Kidney capillary endothelial cell (primary cell): ENCODE results near the gene MRPS2.
"Not testable (repeated sequence)": the region's sequence is repeated elsewhere in the genome, so short reads cannot be mapped to it uniquely, and the experiment has no call there.

Experiments
- DNase-seq: peaks from one replicate; pipeline ENCODE4 v3.0.0-alpha.2; 2018; ENCODE audit warnings: low spot score

Gene MRPS2

DNA sequence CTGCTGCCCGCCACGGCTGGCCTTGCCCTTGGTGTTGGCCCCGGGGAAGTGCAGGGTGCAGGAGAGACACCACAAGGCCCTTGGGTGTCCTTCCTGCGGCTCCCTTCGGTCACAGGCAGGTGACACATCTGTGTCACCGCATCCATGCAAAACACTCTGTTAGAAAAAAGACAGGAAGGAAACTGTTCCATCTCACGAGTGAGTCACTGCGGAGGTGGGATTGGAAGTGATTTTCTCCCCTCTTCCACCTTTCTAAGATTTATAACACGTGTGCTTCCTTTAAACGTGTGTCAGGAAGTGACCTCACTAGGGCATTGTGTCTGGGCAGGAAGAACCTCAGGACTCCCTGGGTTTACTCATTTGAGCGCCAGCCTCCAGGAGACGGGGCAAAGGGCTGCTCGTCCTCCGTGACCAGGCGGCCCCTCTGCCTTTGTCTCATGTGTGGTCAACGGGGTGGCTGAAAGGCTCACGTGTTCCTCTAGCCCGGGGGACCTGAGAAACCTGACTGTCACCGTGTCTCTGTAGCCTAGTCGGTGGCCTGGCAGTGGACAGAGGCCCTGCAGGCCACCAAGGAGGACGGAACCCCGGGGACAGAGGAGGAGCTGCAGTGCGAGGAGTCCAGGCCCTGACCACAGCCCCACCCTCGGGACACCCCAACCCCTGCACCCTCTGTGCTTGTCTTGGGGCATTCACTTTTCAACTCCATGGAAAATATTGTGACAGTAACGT is 15.8 kb downstream of the MRPS2 start:
- DNase-seq, result peak; percentile 94

DNA sequence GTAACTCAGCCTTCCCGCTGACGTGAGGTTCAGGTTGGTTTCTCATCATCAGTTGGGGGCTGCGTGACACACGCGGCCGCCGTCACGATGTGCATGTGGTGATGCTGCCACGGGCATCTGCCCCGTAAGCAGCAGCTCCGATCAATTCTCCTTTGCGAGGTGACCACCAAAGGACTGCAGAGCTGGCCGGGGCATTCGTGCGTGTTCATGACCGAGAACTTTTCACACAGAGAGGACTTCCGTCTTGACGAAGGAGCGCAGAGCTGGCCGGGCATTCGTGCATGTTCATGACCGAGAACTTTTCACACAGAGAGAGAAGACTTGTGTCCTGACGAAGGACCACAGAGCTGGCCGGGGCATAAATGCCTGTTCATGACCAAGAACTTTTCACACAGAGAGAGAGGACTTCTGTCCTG is 16.9 kb downstream of the MRPS2 start:
- DNase-seq, result no peak

DNA sequence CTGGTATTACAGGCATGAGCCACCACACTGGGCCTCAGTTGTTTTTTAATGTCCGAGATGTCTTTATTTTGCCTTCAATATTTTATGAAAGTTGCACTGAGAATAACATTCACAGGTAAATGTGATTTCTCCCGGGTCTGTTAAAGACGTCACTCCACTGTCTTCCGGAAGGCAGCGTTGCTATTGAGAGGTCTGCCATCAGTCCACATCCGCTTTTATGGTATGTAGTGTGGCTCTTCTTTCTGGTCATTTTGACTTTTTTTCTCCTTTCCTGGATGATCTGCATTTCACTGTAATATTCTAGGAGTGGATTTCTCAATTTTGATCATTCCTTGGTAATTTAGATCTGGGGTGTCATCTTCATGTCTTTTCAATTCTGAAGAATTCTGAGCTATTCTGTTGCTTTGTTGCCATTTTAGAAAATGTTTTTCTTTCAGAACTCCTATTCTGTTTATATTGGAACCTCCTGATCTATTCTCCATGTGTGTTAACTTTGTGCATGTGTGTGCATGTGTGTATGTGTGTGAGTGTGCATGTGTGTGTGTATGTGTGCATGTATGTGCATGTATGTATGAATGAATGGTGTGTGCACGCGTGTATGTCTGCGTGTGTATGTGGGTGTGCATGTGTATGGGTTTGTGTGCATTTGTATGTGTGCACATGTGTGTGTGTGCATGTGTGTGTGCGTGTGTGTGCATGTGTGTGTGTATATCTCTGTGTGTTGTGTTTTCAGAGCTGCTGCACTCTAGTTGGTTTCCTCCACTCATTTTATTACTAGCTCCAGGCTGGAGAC is 18.9 kb downstream of the MRPS2 start:
- no peak for DNase-seq

DNA sequence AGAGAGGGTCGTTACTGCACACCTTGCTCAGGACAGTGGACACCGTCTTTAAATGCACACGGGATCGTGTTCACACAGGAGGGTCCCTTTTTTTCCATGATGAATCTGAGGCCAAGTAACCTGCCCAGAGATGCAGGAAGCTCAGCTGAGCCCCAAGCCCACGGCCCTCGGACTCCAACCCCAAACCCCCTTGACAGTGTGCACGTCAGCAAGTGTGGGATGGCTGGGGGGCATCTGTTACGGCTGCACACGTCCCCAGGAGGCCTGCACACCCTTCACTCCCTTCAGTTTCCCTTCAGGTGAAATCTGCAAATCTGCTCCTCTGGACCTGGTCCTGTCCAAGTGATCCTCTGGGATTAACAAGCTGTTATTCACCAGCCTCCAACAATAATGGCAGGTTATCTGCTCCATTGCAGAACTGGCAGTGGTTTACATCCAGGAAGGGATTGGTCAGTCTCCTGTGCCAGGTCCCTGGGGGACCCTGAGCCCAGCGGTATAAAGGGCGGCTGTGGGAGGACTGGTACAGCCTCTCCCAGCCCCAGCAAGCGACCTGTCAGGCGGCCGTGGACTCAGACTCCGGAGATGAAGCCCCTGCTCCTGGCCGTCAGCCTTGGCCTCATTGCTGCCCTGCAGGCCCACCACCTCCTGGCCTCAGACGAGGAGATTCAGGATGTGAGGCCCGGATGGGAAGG is 20.6 kb downstream of the MRPS2 start, which contains the start of gene LCN1:
LCN1 (plus strand) TSS at position 525 of the 692 bp plus-strand sequence; CDS start at position 583, 58 bp downstream.
- DNase-seq, result no peak

DNA sequence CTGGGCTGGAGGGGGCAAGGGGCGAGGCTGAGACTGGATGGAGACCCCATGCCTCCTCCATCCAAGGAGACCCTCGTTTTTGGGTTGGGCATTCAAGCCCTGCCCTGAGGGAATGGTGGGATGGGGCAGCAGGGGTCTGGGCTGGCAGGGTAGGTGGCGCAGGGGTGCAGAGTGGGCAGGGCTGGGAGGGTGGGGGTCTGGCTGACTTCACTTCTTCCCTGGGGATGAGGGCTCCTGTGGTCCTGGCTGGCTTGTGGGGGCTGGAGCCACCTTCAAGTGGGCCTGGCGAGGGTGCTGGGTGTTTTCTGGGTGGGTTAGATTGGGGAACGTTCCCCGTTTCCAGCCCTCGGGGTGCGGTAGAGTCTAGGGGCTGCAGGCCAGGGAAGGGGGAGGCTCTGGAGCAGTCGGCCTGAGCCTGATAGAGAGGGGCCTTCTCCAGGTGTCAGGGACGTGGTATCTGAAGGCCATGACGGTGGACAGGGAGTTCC is 21.2 kb downstream of the MRPS2 start:
- no peak for DNase-seq

DNA sequence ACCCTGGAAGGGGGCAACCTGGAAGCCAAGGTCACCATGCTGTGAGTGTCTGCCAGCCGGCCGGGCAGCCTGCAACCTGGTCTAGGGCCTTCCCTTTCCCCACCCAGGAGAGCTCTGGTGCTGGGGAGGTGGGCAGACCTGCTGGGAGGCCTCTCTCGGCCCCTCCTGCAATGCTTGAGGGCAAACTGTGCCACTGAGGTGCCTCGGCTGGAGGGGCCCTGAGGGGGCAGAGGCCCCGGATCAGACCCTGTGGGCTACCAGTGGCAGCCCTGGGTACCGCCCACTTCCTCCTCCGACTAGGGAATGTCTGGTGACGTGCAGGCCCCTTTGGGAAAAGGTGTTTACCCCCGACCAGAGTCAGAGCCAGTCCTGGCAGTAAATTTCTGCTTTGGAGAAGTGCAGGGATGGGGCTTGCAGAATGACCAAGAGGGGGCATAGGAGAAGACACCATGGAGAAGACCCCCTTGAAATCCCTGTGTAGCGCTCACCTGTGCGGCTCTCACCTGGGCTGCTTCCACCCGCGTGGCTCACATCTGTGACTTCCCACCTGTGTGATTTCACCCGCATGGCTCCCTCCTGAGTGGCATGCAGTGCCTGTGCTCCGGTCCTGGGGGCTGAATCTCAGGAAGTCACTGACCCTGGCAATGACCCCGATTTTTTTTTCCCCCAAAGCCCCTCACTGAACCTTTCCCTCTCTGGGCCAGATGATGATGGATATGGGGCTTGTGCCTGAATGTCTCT is 21.8 kb downstream of the MRPS2 start:
- DNase-seq, result no peak

DNA sequence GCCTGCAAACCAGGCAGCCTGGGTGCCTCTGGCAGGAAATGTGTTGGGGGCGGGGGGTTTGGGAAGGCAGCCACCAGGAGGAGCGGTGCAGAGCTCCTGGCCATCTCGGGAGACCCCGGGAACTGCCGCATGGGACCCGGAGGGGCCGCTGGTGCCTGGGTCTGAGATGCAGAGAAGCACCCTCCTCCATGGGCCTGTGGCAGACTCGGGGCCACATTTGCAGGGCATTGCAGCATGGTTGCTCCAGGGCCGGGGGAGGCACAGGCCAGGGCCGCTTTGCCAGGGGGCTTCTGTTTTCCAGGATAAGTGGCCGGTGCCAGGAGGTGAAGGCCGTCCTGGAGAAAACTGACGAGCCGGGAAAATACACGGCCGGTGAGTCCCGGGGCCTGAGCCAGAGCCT is 22.4 kb downstream of the MRPS2 start:
- DNase-seq, result no peak

DNA sequence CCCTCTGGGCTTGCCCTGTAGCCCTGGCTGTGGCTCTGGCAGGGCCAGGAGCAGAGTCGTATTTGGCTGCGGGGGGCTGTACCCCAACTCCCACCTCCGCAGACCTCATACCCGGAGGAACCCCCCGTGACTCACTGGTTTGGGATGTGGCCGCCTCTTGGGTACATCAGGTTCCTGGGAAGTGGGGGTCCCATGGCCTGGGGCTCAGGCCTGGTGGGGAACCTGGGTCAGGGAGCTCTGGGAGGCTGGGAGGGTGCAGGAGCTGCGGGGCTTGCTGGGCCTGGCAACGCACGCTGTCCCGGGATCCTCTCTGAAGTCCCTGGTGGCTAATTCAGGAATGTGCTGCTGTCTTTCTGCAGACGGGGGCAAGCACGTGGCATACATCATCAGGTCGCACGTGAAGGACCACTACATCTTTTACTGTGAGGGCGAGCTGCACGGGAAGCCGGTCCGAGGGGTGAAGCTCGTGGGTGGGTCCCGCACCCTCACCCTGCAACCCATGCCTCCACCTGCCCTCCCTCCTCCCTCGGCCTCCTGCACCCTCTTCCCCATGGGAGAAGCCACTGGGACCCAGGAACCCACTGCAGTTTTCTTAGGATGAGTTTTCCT is 23.1 kb downstream of the MRPS2 start:
- no peak for DNase-seq

DNA sequence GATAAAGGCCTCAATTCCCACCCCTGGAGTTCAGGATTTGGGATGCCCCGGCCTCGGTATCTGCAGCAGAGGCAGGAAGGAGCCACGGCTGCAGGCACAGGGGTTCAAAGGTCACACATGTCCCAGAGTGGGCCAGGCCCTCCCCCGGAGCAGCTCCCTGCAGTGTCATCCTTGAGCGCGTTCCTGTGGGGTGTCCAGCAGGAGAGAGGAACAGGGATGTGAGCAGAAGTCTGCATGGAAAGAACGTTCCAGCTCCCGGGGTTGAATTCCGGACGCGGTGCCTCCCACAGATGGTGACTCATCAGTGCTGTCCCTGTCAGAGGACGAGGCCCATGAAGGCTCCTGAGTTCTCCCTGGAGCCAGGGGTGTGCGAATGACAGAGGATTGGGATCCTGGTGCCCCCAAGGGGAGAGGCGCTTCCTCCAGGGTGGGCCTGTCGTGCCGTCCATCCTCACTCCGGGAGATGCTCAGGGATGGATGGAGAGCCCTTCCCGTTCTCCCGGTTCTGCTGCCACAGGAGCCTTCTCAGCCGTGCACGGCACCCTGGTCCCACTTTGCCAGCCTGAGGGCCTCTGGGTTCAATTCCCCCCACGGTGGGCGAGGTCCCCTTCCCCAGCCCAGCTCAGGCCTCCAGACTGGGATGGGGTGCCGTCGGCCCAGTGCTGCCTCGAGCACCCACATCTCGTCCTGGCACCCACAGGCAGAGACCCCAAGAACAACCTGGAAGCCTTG is 23.8 kb downstream of the MRPS2 start:
- DNase-seq, result no peak

DNA sequence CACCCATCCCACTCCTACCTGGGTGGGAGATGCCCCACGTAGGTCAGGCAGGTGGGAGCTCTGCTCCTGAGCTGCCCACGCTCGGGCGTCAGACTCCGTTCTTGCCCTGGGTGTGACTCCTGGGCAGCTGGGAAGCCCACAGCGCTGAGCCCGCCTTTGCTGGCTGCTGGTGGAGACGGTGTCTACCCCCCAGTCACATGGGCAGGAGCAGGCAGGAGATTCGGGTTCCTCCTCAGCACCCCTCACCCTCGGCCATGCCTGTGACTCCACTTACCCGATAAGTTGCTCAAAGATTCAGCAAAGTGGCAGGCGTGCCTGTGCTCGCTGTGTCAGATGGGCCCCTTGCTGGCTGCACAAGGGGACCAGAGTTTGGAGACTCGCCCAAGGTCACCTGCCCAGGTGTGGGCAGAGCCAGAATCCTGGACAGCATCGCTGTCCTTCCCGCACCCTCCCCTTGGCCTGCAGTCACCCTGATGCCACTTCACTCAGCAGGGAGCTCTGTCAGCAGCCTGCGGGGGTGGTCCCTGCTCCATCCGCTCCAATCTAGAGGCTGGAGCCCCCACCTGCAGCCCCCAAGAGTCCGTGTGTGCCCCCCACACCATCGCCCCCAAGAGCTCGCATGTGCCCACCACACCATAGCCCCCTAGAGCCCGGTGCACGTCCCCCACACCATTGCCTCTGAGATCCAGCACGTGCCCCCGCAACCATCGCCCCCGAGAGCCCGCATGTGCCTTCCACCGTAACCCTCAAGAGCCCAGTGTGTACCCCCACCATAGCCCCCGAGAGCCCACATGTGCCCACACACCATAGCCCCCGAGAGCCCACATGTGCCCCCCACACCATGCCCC is 25.0 kb downstream of the MRPS2 start:
- no peak for DNase-seq

DNA sequence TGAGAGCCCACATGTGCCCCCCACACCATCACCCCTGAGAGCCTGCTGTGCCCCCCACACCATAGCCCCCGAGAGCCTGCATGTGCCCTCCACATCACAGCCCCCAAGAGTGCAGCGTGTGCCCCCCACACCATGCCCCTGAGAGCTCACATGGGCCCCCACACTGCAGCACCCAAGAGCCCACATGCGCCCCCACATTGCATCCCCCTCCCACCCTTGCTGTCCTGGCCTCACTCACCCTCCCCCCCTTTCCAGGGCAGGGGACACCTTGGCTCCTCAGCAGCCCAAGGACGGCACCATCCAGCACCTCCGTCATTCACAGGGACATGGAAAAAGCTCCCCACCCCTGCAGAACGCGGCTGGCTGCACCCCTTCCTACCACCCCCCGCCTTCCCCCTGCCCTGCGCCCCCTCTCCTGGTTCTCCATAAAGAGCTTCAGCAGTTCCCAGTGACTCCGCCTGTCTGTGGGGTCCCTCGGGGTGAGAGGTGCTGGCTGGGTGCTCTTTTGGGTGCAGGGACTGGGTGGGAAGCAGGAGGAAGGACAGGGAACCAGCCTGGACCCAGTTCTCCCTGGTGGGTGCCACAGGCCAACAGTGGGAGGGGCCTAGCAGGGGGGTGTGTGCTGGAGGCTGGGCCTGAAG is 25.7 kb downstream of the MRPS2 start:
- no peak for DNase-seq

DNA sequence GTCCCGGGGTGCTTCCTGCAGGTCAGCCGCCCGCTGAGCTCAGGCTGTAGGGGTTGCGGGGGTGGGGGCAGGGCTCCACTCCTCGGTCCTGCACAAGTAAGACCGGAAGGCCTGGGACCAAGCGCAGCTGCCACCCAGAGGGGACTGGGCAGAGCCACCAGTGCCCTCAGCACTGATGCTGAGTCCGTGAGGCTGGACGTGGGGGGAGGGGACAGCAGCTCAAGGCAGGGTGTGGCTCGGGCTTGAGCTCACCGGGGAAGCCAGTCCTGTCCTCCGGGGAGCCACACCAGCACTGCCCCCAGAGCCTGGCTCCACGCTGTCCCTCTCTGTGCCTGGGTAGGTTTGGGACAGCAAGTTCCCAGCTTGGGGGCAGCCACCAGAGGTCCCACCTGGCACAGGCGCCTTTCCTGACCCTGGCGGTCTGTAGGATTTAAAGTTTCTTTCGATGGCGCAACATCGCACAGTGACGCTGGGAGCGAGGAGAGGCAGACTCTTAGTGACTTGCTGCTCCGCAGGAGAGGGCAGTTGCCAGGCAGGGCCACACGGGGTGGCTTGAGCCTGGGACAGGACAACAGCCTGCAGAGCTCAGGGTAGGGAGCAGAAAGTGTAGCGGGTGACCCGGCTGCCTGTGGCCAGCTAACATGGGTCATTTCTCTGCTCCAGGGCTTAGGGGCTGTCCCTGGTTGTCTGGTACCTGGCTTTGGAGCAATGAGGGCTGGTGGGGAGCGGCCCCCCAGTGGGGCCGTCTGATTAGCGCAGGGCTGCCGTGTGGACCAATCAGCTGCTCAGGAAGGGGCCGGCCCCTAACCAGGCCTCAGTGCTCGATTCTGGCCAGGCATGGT is 26.5 kb downstream of the MRPS2 start:
- DNase-seq, result no peak

DNA sequence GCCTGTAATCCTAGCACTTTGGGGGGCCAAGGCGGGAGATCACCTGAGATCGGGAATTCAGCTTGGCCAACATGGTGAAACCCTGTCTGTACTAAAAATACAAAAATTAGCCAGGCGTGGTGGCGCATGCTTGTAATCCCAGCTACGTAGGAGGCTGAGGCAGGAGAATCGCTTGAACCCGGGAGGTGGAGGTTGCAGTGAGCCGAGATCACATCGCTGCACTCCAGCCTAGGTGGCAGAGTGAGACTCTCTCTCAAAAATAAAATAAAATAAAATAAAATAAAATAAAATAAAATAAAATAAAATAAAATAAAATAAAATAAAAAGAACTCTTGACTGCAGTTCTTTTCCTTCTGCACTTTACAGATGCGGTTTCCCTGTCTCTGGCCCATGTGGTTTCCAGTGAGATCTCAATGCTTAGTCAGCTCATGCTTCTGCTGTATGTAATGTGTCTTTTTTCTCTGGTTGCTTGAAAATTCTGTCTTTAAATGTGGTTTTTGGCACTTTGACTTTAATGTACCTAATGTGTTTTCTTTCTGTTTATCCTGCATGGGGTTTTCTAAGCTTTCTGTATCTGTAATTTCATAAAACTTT is 28.5 kb downstream of the MRPS2 start:
- not testable (repeated sequence) for DNase-seq

DNA sequence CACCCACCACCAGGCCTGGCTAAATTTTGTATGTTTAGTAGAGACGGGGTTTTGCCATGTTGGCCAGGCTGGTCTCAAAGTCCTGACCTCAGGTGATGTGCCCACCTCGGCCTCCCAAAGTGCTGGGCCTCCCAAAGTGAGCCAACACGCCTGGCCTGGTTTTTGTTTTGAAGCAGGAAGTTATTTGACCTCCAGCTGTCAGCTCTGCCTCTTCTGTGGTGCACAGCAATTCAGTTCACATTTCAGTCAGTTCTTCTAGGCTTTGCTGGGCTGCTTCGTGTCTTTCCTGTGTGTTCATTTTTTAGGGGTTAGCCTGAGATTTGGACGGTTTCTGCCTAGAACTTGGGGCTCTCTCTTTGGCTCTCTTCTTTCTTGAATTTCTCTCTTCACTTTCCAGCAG is 29.7 kb downstream of the MRPS2 start:
- no peak for DNase-seq

DNA sequence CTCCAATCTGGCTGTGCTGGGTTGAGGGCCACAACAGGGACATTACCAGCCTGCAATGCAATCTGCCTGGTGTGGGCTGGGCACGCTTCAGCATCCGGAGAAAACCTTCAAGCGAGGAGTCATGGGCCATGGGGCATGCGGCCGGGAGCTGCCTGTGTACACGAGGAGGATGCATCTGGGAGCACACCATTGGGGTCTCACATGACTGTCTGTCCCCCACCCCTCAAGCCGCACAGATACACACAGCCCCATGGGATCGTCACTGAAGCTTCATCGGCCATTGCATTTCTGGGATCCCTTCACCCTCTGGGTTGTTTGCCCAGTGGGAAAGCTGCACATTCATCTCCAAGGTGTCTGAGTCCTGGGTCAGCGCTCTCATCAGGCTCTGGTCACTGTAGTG is 30.6 kb downstream of the MRPS2 start:
- no peak for DNase-seq

DNA sequence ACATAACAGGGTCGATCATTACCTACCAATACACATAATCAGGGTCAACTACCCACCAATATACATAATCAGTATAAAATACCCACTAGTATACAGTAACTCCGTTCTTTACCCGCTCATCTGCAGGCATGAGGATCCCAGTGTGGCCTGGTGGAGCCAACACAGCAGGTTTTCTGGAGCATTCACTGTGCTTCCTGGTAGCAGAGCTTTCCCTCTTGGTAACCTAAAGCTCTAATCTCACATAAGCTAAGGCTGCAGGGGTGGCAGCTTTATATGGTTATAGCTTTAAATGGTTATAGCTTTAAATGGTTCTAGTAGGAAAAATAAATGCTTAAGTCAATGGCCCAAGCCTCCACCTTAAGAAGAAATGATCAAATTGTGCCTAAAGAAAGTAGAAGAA is 32.6 kb downstream of the MRPS2 start:
- no peak for DNase-seq

DNA sequence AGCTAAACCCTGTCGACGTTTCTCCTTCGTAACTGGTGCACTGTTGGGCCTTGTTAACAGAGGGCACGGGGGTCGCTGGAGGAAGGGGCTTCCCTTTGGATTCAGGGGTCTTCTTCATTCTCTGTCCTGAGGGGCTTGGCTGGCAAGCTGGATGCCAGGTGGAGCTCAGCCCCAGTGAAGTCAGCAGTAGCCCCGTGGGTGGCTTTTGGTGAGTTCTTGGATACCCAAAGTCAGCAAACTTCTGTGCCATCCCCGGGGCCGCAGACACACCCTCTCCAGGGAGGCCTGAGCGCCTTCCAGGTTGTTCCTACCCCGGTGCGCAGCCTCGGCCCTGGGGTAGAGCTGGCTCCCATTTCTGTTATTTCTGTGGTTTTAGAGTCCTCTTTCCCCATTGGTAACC is 33.2 kb downstream of the MRPS2 start:
- no peak for DNase-seq

DNA sequence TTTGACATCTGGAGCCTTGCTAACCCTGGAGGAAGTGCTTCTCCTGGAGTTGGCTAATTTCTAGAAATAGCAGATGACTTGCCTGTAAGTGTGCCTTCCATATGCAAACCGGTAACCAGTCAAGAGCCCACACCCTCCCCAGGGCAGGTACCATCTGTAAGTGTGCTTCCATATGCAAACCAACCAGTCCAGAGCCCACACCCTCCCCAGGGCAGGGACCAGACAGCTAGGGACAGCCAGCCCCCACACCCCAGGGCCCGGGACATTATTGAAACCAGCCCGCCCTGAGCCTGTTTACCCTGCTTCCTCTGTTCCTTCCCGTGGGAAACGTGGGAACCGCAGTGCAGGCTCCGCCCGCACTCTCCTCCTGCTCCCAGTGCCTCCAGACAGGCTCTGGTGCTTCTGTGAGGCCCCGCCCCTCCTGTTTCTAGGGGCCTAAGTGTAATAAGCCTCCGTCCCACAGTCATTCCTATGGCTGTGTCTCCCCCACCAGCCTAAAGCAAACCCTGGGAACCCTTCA is 33.8 kb downstream of the MRPS2 start:
- DNase-seq, result not testable (repeated sequence)
